Measurements from ENCODE around the gene REEP5. TPM values are rescaled to one million over a fixed set of nuclear protein-coding genes. Genes with fewer than 3 reads are reported as not detected.

REEP5 gene
- total and polyA plus RNA-seq, 2 of the 13 experiments (the other 11 are each of a cell fraction or from before 2014, with no cell fraction given), result 49.4 to 239 TPM

DNA sequence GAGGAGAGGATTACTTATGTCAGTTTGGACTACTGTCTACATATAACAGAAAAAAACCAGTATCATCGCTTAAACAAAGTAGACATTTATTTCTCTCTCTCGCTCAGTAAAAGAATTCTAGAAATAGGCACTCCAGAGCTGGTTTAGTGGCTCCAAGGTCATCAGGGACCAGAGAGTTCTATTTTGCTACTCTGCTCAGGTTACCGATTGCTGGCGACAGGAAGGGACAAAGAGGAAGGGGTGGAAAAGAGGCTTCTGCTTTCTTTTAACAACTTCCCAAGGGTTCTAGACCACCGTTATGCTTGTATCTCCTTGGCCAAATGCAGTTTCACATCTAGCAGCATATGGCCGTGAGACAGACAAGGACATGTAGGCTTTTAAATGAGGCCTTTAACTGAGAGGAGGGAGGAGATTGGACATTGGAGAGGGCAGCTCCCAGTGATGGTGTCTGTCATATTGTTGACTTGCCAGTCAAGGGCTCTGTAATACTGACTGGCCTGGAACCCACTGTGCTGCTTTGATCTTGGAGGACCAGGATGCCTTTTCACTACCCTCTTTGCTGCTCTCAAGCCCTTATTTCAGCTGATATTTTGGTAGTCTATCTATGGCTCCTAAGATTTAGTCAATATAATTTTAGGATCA lies 39.0 kb upstream of the REEP5 start (continued):
- TF ChIP-seq, protein P1, sequence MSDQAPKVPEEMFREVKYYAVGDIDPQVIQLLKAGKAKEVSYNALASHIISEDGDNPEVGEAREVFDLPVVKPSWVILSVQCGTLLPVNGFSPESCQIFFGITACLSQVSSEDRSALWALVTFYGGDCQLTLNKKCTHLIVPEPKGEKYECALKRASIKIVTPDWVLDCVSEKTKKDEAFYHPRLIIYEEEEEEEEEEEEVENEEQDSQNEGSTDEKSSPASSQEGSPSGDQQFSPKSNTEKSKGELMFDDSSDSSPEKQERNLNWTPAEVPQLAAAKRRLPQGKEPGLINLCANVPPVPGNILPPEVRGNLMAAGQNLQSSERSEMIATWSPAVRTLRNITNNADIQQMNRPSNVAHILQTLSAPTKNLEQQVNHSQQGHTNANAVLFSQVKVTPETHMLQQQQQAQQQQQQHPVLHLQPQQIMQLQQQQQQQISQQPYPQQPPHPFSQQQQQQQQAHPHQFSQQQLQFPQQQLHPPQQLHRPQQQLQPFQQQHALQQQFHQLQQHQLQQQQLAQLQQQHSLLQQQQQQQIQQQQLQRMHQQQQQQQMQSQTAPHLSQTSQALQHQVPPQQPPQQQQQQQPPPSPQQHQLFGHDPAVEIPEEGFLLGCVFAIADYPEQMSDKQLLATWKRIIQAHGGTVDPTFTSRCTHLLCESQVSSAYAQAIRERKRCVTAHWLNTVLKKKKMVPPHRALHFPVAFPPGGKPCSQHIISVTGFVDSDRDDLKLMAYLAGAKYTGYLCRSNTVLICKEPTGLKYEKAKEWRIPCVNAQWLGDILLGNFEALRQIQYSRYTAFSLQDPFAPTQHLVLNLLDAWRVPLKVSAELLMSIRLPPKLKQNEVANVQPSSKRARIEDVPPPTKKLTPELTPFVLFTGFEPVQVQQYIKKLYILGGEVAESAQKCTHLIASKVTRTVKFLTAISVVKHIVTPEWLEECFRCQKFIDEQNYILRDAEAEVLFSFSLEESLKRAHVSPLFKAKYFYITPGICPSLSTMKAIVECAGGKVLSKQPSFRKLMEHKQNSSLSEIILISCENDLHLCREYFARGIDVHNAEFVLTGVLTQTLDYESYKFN (CRISPR knock-in tag; conservative IDR thresholded peaks at IDR 0.05), result 0 out of 2 replicates have a peak, but pooled peaks have one; percentile 20
- TF ChIP-seq RXRB (CRISPR knock-in tag; IDR thresholded peaks at IDR 0.05; ENCODE audit: borderline replicate concordance) (0 out of 2 replicates have a peak, but pooled peaks have one; percentile 10), ZNF564 (CRISPR knock-in tag; IDR thresholded peaks at IDR 0.05) (no peak), MXD4 (CRISPR knock-in tag; IDR thresholded peaks at IDR 0.05) (0 out of 2 replicates have a peak, but pooled peaks have one; percentile 22), ZNF788 (CRISPR knock-in tag; IDR thresholded peaks at IDR 0.05; ENCODE audit: borderline replicate concordance) (no peak), ZNF644 (CRISPR knock-in tag; IDR thresholded peaks at IDR 0.05; ENCODE audit: low read depth) (peak; percentile 75), ZNF260 (CRISPR knock-in tag; IDR thresholded peaks at IDR 0.05; ENCODE audit: borderline replicate concordance, low read depth) (no peak), NR2F2 (IDR thresholded peaks at IDR 0.05; ENCODE audit: borderline replicate concordance, low read depth) (no peak), MIER3 (CRISPR knock-in tag; IDR thresholded peaks at IDR 0.05; ENCODE audit: borderline replicate concordance) (no peak), SMARCC2 (IDR thresholded peaks at IDR 0.05) (no peak), ZSCAN25 (CRISPR knock-in tag; IDR thresholded peaks at IDR 0.05) (no peak), ASH2L (IDR thresholded peaks at IDR 0.05; ENCODE audit: insufficient read length, low read depth, low read length) (peak; percentile 38)
- TF ChIP-seq, protein P2, sequence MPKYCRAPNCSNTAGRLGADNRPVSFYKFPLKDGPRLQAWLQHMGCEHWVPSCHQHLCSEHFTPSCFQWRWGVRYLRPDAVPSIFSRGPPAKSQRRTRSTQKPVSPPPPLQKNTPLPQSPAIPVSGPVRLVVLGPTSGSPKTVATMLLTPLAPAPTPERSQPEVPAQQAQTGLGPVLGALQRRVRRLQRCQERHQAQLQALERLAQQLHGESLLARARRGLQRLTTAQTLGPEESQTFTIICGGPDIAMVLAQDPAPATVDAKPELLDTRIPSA (CRISPR knock-in tag; IDR thresholded peaks at IDR 0.05; ENCODE audit: borderline replicate concordance), result no peak
